ENCODE data around the gene GPC3.

Gene GPC3

GRCh38 chrX:133988010-133988409 is 2.6 kb upstream of the GPC3 start:
- no peaks in the 10 kb centered on the region for H3K4me1 ChIP-seq (ENCODE audit: insufficient read depth, low read length, severe bottlenecking)
- no peak overlapping the region for H3K27ac ChIP-seq (ENCODE audit: low read depth, low read length, poor library complexity, severe bottlenecking)
- no peak overlapping the region for H2AFZ ChIP-seq (ENCODE audit: low read length)
- H3K27me3 ChIP-seq (ENCODE audit: insufficient read depth, low read length) = no peaks in the 10 kb centered on the region
- H3K9me2 ChIP-seq (ENCODE audit: low read depth, low read length) = no peaks in the 10 kb centered on the region
- TF ChIP-seq CTCF (IDR thresholded peaks at IDR 0.05; ENCODE audit: low read length) (no peak), EZH2 (IDR thresholded peaks at IDR 0.05; ENCODE audit: borderline replicate concordance, low read length) (no peak)
- no peaks in the 10 kb centered on the region for H3K36me3 ChIP-seq (ENCODE audit: insufficient read depth, low read length)
- no peaks in the 10 kb centered on the region for H4K20me1 ChIP-seq (ENCODE audit: insufficient read depth, low read length)
- H3F3A ChIP-seq (ENCODE audit: insufficient read depth, low read length) = no peaks in the 10 kb centered on the region
- no peak overlapping the region for H3K4me3 ChIP-seq (ENCODE audit: low read depth, low read length, poor library complexity, severe bottlenecking)
- no peak overlapping the region for H3K9ac ChIP-seq (ENCODE audit: low read length)
- no peaks in the 10 kb centered on the region for H3K9me3 ChIP-seq (ENCODE audit: low read length)
- H3K79me2 ChIP-seq (ENCODE audit: insufficient read depth, low read length) = no peaks in the 10 kb centered on the region
- no peak overlapping the region for H3K4me2 ChIP-seq (ENCODE audit: low read length)

GRCh38 chrX:133987188-133987587 is 1.8 kb upstream of the GPC3 start:
- no peak for TF ChIP-seq EZH2 (IDR thresholded peaks at IDR 0.05; ENCODE audit: borderline replicate concordance, low read length)
- no peak for TF ChIP-seq CTCF (IDR thresholded peaks at IDR 0.05; ENCODE audit: low read length)
- Histone ChIP-seq H3K36me3 (ENCODE audit: insufficient read depth, low read length) (no peaks in the 10 kb centered on the region), H3K4me2 (ENCODE audit: low read length) (no peak overlapping the region), H3K9me2 (ENCODE audit: low read depth, low read length) (no peaks in the 10 kb centered on the region), H3F3A (ENCODE audit: insufficient read depth, low read length) (no peaks in the 10 kb centered on the region), H4K20me1 (ENCODE audit: insufficient read depth, low read length) (no peaks in the 10 kb centered on the region), H2AFZ (ENCODE audit: low read length) (no peak overlapping the region), H3K79me2 (ENCODE audit: insufficient read depth, low read length) (no peaks in the 10 kb centered on the region), H3K4me3 (ENCODE audit: low read depth, low read length, poor library complexity, severe bottlenecking) (no peak overlapping the region), H3K9me3 (ENCODE audit: low read length) (no peaks in the 10 kb centered on the region), H3K9ac (ENCODE audit: low read length) (no peak overlapping the region), H3K27ac (ENCODE audit: low read depth, low read length, poor library complexity, severe bottlenecking) (no peak overlapping the region), H3K27me3 (ENCODE audit: insufficient read depth, low read length) (no peaks in the 10 kb centered on the region), H3K4me1 (ENCODE audit: insufficient read depth, low read length, severe bottlenecking) (no peaks in the 10 kb centered on the region)

- Histone ChIP-seq H3K36me3 (ENCODE audit: insufficient read depth, low read length) (no peaks in the 10 kb centered on the region), H3K4me1 (ENCODE audit: insufficient read depth, low read length, severe bottlenecking) (no peaks in the 10 kb centered on the region), H4K20me1 (ENCODE audit: insufficient read depth, low read length) (no peaks in the 10 kb centered on the region), H3K4me3 (ENCODE audit: low read depth, low read length, poor library complexity, severe bottlenecking) (no peak overlapping the region), H3K9ac (ENCODE audit: low read length) (no peak overlapping the region), H3K9me3 (ENCODE audit: low read length) (no peaks in the 10 kb centered on the region), H3K27me3 (ENCODE audit: insufficient read depth, low read length) (no peaks in the 10 kb centered on the region), H3F3A (ENCODE audit: insufficient read depth, low read length) (no peaks in the 10 kb centered on the region), H3K27ac (ENCODE audit: low read depth, low read length, poor library complexity, severe bottlenecking) (no peak overlapping the region), H3K4me2 (ENCODE audit: low read length) (no peak overlapping the region), H3K79me2 (ENCODE audit: insufficient read depth, low read length) (no peaks in the 10 kb centered on the region), H2AFZ (ENCODE audit: low read length) (no peak overlapping the region), H3K9me2 (ENCODE audit: low read depth, low read length) (no peaks in the 10 kb centered on the region)
- TF ChIP-seq EZH2 (IDR thresholded peaks at IDR 0.05; ENCODE audit: borderline replicate concordance, low read length) = no peak
- no peak for TF ChIP-seq CTCF (IDR thresholded peaks at IDR 0.05; ENCODE audit: low read length)
These were observed 731 bp upstream of the GPC3 start for GRCh38 chrX:133985967-133986683.
